Astrocyte of the cerebellum (primary cell): ENCODE data around the gene TP53I3.
A peak's percentile ranks its signal among the peaks of the same experiment; 100 is the strongest.

Experiments used
- DNase-seq: peaks from one replicate; pipeline ENCODE4 v3.0.0-alpha.2; 2011; ENCODE audit warnings: low read depth
- H3K4me3 ChIP-seq: 2 replicates; pipeline ENCODE4 v1.5.1; 2011; ENCODE audit warnings: mild to moderate bottlenecking, low read depth, low read length, moderate library complexity
- CTCF ChIP-seq: IDR thresholded peaks from 2 replicates; pipeline ENCODE4 v1.5.1; 2012; ENCODE audit warnings: low read length, low read depth, moderate library complexity, mild to moderate bottlenecking; ENCODE audit errors: missing control alignments
- in situ Hi-C: cut with HindIII; loops from 2 replicates; pipeline ENCODE4 v1.10.0; 2017; ENCODE audit warnings: low sequenced_read_pairs

The TP53I3 gene

GRCh38 chr2:24122366-24123194 is 37.9 kb upstream of the TP53I3 start:
- in situ Hi-C loops, result no loop called here
- peak overlapping the region; percentile 68 for H3K4me3 ChIP-seq
- no peak for DNase-seq
- TF ChIP-seq CTCF, result no peak

GRCh38 chr2:24121469-24121868 is 36.8 kb upstream of the TP53I3 start:
- no peak overlapping the region for H3K4me3 ChIP-seq

GRCh38 chr2:24121066-24121465 is 36.4 kb upstream of the TP53I3 start:
- no peak for TF ChIP-seq CTCF
- in situ Hi-C loops, result no loop called here
- no peak overlapping the region for H3K4me3 ChIP-seq
- no peak for DNase-seq

More at GRCh38 chr2:24121469-24121868, 36.8 kb upstream of the TP53I3 start:
- no peak for DNase-seq
- in situ Hi-C loops, result no loop called here
- TF ChIP-seq CTCF, result no peak

DNA sequence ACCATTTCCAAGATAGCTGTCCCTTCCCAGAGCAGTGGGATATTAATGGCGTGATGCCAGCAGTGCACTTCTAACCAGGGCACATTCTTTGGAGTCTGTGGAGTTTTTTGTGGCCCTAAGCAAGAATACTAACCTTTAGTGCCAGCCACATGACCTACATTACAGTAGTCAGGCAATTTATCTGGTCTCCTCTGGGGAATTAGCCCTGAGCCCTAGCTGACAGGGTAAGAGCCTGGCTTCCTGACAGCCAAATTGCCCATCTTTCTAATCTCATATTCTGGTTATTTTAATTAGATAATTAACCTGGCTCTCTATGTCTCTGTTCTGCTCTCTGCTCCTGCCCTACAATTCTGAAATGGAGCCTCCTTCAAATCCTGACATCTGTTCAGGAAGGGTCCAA is 33.3 kb upstream of the TP53I3 start:
- in situ Hi-C loops, result no loop called here
- no peak for TF ChIP-seq CTCF
- no peak for DNase-seq
- H3K4me3 ChIP-seq, result no peak overlapping the region

- in situ Hi-C loops, result no loop called here
- no peak for DNase-seq
- no peak for TF ChIP-seq CTCF
- H3K4me3 ChIP-seq, result no peak overlapping the region
These were observed 30.4 kb upstream of the TP53I3 start for GRCh38 chr2:24115057-24115456.

- no peak overlapping the region for H3K4me3 ChIP-seq
- DNase-seq, result no peak
- no peak for TF ChIP-seq CTCF
- in situ Hi-C loops, result no loop called here
These were observed 26.8 kb upstream of the TP53I3 start for GRCh38 chr2:24111407-24111901.
